Fibroblast of lung (primary cell): Measurements from ENCODE around the gene ADGRV1. TPM values are rescaled to one million over a fixed set of nuclear protein-coding genes. Genes with fewer than 3 reads are reported as not detected.
A peak's percentile ranks its signal among the peaks of the same experiment; 100 is the strongest.

Source experiments
- DNase-seq, 2 donors: peaks; one replicate each; pipeline versions ENCODE4 v3.0.0 to v3.0.0-alpha.2; 2010; ENCODE audit warnings: low read depth in 2 of 2
- H2AFZ ChIP-seq: 2 replicates; pipeline ENCODE4 v1.5.1; 2012; ENCODE audit warnings: low read length, control low read depth, inconsistent platforms
- H3K27ac ChIP-seq: 2 replicates; pipeline ENCODE4 v1.5.1; 2011; ENCODE audit warnings: low read length, control low read depth; ENCODE audit not compliant: insufficient read depth
- H3K27me3 ChIP-seq: 2 replicates; pipeline ENCODE4 v1.5.1; 2011; ENCODE audit warnings: mild to moderate bottlenecking, low read length; ENCODE audit not compliant: control insufficient read depth, insufficient read depth
- H3K36me3 ChIP-seq: 2 replicates; pipeline ENCODE4 v1.5.1; 2011; ENCODE audit warnings: low read length; ENCODE audit not compliant: control insufficient read depth, insufficient read depth
- H3K4me1 ChIP-seq: 2 replicates; pipeline ENCODE4 v1.5.1; 2011; ENCODE audit warnings: low read length; ENCODE audit not compliant: control insufficient read depth, insufficient read depth; ENCODE audit errors: extremely low read depth
- H3K4me2 ChIP-seq: 2 replicates; pipeline ENCODE4 v1.5.1; 2011; ENCODE audit warnings: low read length, control low read depth; ENCODE audit not compliant: insufficient read depth; ENCODE audit errors: extremely low read depth
- H3K4me3 ChIP-seq, 4 experiments: fragments of 200-600 bp in 1 of 4; sonication (generic) in 1 of 4; replicated peaks in 1 of 4; 2 replicates each; pipeline ENCODE4 v1.5.1; 2011 to 2016; ENCODE audit warnings: low read length in 4 of 4, low read depth in 3 of 4, mild to moderate bottlenecking in 3 of 4, control low read depth in 2 of 4, inconsistent platforms in 1 of 4, mixed read lengths in 1 of 4; ENCODE audit not compliant: insufficient read depth in 1 of 4; ENCODE audit errors: control extremely low read depth in 1 of 4
- H3K79me2 ChIP-seq: 2 replicates; pipeline ENCODE4 v1.5.1; 2012; ENCODE audit warnings: mild to moderate bottlenecking, low read length, inconsistent platforms; ENCODE audit not compliant: control insufficient read depth, insufficient read depth
- H3K9ac ChIP-seq: 2 replicates; pipeline ENCODE4 v1.5.1; 2011; ENCODE audit warnings: mild to moderate bottlenecking, low read length, control low read depth; ENCODE audit not compliant: insufficient read depth
- H3K9me3 ChIP-seq: 2 replicates; pipeline ENCODE4 v1.5.1; 2012; ENCODE audit warnings: low read depth, low read length; ENCODE audit not compliant: control insufficient read depth, insufficient read depth
- H4K20me1 ChIP-seq: 2 replicates; pipeline ENCODE4 v1.5.1; 2011; ENCODE audit warnings: low read length; ENCODE audit not compliant: control insufficient read depth, insufficient read depth; ENCODE audit errors: extremely low read depth
- EZH2 ChIP-seq: IDR thresholded peaks from 2 replicates; pipeline ENCODE4 v1.5.1; 2012; ENCODE audit warnings: low read length, control low read depth, mild to moderate bottlenecking; ENCODE audit errors: missing control alignments
- polyA plus RNA-seq, 2 donors: library from polyadenylated mRNA; depleted of rRNA in 1 of 2; stranded (reverse) in 1 of 2; unstranded in 1 of 2; fragments of >200 nt; gene quantifications; 2 replicates each; pipeline ENCODE4 v1.2.1, GENCODE V29; 2011 to 2012; ENCODE audit warnings: missing spikeins in 1 of 2
- total RNA-seq: library from RNA; depleted of rRNA; stranded (reverse); fragments of >200 nt; gene quantifications from 2 replicates; pipeline ENCODE4 v1.2.1, GENCODE V29; 2014
- TF ChIP-seq, protein P1 (sequence below), 2 donors: IDR thresholded peaks in 1 of 2; conservative IDR thresholded peaks in 1 of 2; 1 replicate in 1 of 2; 2 replicates in 1 of 2; pipeline ENCODE4 v1.5.1; 2011 to 2012; ENCODE audit warnings: low read length in 2 of 2, control low read depth in 1 of 2, inconsistent platforms in 1 of 2, low read depth in 1 of 2, mild to moderate bottlenecking in 1 of 2

Gene ADGRV1
- total and polyA plus RNA-seq, 2 donors (not counting 1 experiment from before 2014, with no cell fraction given): 0.15 to 0.17 TPM

DNA sequence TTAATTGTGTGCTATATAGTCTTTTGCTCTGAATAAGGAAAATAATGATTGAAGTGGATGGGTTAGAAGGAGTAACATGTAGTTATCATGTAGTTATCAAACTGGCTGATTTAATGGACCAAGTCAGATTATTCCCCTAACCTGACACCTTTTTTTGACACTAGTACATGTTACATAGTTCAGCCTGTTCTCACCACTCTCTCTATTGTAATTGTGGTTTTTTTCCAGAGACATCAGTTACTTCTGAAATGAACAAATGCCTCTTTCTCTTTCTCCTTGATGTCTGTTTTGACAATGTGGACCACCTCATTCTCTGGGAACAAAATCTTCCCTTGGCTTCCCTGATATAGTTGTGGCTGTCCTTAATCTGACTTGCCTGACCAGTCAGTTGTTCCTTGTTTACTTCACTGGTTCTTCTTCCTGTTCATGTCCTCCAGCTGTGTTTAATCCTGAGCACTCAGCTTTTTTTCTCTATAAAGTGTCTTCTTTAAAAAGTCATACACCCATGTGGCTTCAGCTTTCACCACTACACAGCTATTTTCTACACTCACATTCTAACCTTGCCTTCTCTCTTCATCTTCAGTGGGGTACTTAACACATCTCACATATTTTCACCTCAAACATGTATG lies 581.1 kb downstream of the ADGRV1 start:
- Histone ChIP-seq H3K9ac (no peak overlapping the region), H3K27ac (no peak overlapping the region), H3K9me3 (no peaks in the 10 kb centered on the region), H4K20me1 (no peaks in the 10 kb centered on the region), H3K4me3 (no peak overlapping the region), H3K79me2 (no peaks in the 10 kb centered on the region), H3K4me2 (no peak overlapping the region), H3K27me3 (no peaks in the 10 kb centered on the region), H3K4me1 (no peaks in the 10 kb centered on the region), H3K36me3 (no peaks in the 10 kb centered on the region), H2AFZ (peak overlapping the region; percentile 30)
- TF ChIP-seq, protein P1, sequence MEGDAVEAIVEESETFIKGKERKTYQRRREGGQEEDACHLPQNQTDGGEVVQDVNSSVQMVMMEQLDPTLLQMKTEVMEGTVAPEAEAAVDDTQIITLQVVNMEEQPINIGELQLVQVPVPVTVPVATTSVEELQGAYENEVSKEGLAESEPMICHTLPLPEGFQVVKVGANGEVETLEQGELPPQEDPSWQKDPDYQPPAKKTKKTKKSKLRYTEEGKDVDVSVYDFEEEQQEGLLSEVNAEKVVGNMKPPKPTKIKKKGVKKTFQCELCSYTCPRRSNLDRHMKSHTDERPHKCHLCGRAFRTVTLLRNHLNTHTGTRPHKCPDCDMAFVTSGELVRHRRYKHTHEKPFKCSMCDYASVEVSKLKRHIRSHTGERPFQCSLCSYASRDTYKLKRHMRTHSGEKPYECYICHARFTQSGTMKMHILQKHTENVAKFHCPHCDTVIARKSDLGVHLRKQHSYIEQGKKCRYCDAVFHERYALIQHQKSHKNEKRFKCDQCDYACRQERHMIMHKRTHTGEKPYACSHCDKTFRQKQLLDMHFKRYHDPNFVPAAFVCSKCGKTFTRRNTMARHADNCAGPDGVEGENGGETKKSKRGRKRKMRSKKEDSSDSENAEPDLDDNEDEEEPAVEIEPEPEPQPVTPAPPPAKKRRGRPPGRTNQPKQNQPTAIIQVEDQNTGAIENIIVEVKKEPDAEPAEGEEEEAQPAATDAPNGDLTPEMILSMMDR (conservative IDR thresholded peaks at IDR 0.05 in 1 of 2, IDR thresholded peaks at IDR 0.05 in 1 of 2; ENCODE audit: low read depth in 1 of 2, low read length in 2 of 2): no peak
- TF ChIP-seq EZH2: no peak
- DNase-seq: peak in 1 of 2 donors; percentile 57

DNA sequence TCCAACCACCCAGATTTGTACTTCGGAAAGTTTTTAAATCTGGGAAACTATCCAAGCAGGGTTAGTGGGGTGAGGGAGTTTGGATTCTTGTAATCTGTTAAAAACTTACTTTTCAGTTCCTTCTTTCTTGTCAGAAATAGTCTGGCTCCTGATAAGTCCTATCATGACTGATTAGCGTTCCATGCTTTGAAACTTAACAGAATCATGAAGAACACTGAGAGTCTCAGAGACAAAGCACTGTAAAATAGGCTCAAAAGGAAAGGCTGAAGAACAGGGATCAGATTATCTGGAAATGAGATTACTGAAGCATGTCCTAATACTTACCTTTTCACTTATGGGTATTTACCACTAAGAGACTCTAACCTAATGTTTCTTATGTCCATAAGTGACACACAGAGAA lies 582.1 kb downstream of the ADGRV1 start:
- Histone ChIP-seq H3K4me1 (no peaks in the 10 kb centered on the region), H4K20me1 (no peaks in the 10 kb centered on the region), H3K79me2 (no peaks in the 10 kb centered on the region), H3K4me2 (no peak overlapping the region), H3K4me3 (no peak overlapping the region), H3K27me3 (no peaks in the 10 kb centered on the region), H3K27ac (no peak overlapping the region), H3K9me3 (no peaks in the 10 kb centered on the region), H3K9ac (no peak overlapping the region), H2AFZ (no peak overlapping the region), H3K36me3 (no peaks in the 10 kb centered on the region)
- TF ChIP-seq, protein P1 (conservative IDR thresholded peaks at IDR 0.05 in 1 of 2, IDR thresholded peaks at IDR 0.05 in 1 of 2; ENCODE audit: low read depth in 1 of 2, low read length in 2 of 2): no peak
- no peak for TF ChIP-seq EZH2
- no peak for DNase-seq

DNA sequence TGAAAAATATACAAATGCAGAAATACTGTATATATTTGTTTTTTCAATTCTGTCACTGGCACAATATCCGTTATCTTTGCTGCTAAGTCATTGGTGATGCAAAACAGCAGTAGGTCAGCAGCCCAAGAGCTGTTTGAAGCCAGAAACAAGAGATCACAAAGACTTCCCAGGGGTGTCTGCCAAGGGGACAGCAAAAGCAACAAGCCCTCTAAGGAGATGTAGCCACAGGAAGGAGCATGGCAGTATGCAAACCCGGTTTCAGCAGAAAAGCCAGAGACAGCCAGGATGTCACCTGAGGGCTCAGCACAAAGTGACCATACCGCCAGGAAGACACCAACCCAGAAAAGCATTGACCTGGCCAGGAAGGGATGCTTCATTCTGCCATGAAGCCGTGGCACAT lies 583.0 kb downstream of the ADGRV1 start:
- no peaks in the 10 kb centered on the region for H3K4me1 ChIP-seq
- no peak for TF ChIP-seq EZH2
- TF ChIP-seq, protein P1 (conservative IDR thresholded peaks at IDR 0.05 in 1 of 2, IDR thresholded peaks at IDR 0.05 in 1 of 2; ENCODE audit: low read depth in 1 of 2, low read length in 2 of 2): no peak
- no peak overlapping the region for H3K9ac ChIP-seq
- H3K27ac ChIP-seq: no peak overlapping the region
- no peak overlapping the region for H3K4me2 ChIP-seq
- no peak for DNase-seq
- H3K9me3 ChIP-seq: no peaks in the 10 kb centered on the region
- H3K36me3 ChIP-seq: no peaks in the 10 kb centered on the region
- no peak overlapping the region for H3K4me3 ChIP-seq
- H3K79me2 ChIP-seq: no peaks in the 10 kb centered on the region
- H3K27me3 ChIP-seq: no peaks in the 10 kb centered on the region
- no peaks in the 10 kb centered on the region for H4K20me1 ChIP-seq
- no peak overlapping the region for H2AFZ ChIP-seq
